ENCODE results near the gene FXYD6. TPM values are rescaled to one million over a fixed set of nuclear protein-coding genes. Genes with fewer than 3 reads are reported as not detected.

Gene FXYD6
- total RNA-seq, 1 donor from 2014 or later = 10.4 TPM

DNA sequence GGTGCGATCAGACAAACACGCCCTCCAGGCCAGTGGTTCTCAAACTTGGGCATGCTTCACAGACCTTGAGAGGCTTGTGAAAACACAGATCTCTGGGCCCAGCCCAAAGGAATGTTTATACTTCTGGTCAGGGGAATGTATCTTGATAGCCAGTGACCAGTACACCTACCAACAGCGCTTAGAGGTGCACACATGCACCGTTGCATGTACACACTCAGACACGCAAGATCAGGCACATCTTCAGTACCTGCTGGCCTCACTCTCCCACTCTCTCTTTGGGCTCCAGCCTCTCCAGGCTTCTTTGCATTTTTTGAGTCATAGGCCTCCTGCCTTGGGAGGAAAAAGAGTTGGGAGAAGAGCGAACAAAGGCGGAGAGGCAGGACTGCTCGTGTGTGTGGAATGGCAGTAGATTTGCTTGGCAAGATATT, 11.7 kb upstream of the FXYD6 start:
- DNase-seq (ENCODE audit: low spot score) (no peak), ATAC-seq (no peak)

GRCh38 chr11:117887431-117888138, 11.1 kb upstream of the FXYD6 start:
- DNase-seq (ENCODE audit: low spot score) (no peak), ATAC-seq (no peak)

DNA sequence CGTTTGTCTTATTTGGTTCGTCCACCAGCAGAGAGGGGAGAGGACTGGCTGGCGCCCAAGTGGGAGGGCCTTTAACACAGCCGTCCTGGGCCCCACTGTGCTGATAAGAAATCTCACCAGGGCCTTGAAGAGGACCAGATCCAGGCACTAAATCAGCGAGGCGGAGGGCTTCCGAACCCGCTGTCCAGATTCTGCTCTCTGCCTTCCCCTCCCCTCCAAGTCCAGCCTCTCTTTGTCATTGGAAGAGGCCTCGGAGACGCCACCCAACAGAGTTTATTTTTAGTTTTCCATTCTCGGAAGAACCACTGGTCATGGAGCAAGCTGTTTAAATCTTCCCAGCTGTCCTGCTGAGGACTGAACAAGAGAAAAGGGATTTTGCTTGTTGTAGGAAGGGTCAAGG, 9.3 kb upstream of the FXYD6 start:
- no peak for DNase-seq (ENCODE audit: low spot score)
- ATAC-seq = peak; percentile 56

DNA sequence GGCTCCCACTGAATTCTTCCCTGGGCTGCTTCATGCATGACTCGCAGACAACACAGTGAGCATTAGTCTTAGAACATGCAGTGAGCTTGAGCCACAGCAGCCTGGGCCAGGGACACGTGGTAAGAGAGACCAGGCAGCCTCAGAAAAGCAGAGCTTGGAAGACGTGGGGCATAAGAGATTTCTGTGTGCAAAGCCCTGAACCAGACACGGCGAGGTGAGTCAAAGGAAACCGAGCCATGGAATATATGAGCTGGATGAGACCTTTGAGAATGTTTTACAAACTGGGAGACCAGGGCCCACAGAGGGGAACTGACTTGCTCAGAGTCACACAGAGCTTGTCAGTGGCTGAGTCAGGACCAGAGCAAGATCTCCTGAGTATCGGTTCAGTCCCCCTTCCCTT, 8.5 kb upstream of the FXYD6 start:
- DNase-seq (ENCODE audit: low spot score) (no peak), ATAC-seq (no peak)

DNA sequence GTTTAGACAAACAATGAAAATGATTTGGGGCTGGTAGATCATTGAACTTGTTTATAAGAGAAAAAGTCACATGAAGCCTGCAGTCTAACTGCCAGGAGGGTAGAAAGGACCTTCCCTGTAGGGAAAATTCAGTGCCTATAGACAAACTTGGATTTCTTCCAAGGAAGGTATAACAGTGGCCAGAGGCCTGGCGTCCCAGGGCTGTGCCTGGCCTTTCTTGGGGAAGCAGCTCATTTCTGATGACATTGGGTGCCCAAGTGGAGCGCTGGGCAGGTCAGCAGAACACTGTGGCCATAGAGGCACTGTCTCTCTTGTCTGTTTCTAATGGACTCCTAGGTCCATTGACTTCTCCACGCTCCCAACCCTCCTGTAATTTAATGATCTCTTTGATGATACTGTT, 6.6 kb upstream of the FXYD6 start:
- DNase-seq (ENCODE audit: low spot score) (no peak), ATAC-seq (no peak)

DNA sequence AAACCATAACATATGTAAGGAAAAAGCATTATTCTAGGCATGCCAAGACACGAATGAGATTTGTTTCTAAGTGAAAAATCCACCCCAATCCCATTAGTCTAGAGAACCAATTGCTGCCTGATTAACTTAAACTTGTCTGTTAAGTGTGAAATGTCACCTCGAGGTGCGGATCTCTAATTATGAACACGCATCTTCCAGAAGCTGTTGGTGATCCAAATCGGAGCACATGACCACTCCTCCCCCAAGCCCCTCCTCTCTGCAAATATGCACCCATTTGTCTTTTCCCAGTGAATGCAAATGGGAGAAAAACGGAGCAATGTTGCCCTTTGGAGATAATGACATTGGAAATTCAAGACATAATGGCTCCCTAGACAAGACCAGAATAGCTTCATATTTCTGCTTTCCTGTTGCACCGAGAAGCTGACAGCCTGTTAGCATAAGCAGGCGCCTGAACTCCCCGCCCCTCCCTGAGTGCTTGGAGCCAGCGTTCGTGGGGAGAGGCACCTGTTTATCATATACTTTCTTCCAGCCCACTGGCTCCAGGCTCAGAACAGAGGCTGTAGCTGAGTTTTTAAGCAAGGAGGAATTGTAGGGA, 6.0 kb upstream of the FXYD6 start:
- DNase-seq (ENCODE audit: low spot score) = no peak
- no peak for ATAC-seq

DNA sequence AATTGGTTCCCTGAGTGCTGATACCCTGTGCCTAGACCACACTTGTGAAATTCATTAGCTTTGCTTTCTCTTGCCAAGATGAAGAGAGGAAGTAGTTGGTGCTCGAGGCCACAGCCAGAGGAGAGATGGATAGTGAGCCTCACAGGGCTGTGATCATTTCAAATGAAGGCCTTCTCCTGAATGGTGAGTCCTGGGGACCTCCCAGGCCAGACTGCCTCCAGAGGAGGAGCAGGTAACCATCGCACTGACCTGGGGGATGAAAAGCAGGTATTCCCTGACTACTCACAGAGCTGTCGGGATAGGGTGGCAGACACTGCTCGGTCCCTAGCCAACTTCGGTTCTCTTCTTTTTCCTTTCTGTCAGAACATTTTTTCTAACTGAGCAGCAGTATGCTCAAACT, 4.8 kb upstream of the FXYD6 start:
- DNase-seq (ENCODE audit: low spot score) (peak; percentile 15), ATAC-seq (no peak)

GRCh38 chr11:117879516-117880480, 3.3 kb upstream of the FXYD6 start:
- ATAC-seq (no peak), DNase-seq (ENCODE audit: low spot score) (peak; percentile 14)

DNA sequence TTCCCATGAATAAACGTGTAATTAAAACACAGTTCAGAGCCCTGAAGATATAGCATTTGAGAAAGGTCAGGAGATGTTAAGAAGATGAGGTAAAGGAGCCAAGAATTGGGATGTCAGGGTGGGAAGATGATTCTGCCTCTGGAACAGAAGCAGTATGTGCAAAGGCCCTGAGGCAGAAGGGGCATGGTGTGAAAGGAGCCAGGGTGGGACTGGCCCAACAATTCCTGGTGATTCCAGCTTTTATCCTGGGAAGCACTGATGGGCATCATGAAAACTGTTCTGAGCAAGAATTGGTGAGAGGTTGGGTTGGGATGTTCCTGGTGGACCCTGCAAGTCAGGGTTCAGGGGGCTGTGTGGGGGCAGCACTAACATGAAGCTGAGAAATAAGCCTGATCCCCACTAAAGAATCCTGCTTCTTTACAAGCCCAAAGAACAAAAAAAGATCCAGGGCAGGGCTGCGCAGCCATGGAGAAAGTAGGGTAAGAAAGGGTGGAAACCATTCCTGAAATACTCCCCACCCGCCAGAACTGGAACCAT, 2.5 kb upstream of the FXYD6 start:
- DNase-seq (ENCODE audit: low spot score) (peak; percentile 6), ATAC-seq (no peak)

GRCh38 chr11:117878314-117878938, 2.0 kb upstream of the FXYD6 start:
- ATAC-seq = no peak

DNA sequence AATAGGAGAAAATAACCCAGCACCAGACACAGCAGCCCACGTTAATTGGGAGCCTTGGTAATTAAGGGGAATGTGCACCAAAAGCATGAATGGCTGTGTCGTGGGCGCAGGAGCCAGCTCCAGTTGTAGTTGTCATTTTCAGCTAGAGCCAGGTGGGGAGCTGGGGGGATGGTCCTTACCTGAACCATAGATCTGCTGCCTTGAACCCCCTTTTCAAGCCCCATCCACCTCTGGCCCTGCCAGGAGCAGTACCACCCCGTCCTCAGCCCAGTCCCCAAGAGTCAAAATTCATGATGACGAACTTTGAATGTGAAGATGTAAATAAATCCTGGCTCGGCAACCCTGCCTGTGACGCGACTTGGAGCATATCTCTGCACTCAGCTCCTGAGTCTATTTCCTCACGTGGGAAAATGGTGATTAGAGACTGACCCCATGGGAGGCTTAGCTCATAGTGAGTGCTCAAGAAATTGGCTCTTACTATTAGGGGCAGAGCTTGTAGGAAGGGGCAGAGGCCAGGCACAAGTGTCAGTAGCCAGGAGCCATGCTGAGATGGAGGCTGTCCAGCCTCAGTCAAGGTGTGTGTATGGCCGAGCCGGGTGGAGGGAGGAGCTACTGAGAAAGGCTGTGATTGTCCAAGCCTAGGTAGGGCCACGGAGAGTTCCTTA, 794 bp upstream of the FXYD6 start:
- ATAC-seq = no peak
- DNase-seq (ENCODE audit: low spot score) = no peak

More at GRCh38 chr11:117878314-117878938, 2.0 kb upstream of the FXYD6 start:
- DNase-seq (ENCODE audit: low spot score) = no peak

- DNase-seq (ENCODE audit: low spot score) = no peak
- no peak for ATAC-seq
These were observed 458 bp downstream of the FXYD6 start for GRCh38 chr11:117876059-117876340.

DNA sequence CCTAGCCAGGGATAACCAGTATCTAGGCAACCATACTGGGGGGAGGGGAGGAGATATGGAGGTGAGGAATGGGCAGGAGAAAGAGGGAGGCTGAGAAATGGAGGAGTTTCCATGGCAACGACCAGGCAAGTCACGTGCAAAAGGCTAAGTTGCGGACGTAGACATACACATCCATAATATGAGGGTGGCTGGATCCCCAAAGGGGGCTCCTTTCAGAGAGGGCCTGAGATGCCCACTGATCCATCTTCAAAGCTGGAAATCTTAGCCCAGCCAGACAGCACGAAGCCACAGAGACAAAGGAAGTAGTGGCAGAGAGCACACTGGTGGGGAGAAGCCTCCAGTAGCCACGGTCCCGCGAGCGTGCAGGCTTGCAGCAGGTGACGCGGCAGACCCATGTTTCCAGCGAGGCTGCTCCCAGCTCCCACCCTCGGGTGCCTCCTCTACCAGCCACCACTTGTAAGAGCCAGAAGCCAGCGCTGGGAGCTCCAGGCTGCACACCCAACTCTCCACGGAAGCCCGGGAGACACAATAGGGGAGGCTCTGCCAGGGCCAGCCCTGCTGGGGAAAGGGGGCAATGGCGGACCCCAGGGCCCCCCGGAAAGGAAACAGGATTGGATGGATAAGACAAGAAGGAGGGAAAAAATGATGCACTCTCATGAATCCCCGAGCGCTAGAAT, 938 bp downstream of the FXYD6 start:
- DNase-seq (ENCODE audit: low spot score) (no peak), ATAC-seq (no peak)

- ATAC-seq (no peak), DNase-seq (ENCODE audit: low spot score) (no peak)
These were observed 1.5 kb downstream of the FXYD6 start for GRCh38 chr11:117874910-117875381.

- DNase-seq (ENCODE audit: low spot score) (no peak), ATAC-seq (peak; percentile 14)
These were observed 2.1 kb downstream of the FXYD6 start for GRCh38 chr11:117874253-117874909.

DNA sequence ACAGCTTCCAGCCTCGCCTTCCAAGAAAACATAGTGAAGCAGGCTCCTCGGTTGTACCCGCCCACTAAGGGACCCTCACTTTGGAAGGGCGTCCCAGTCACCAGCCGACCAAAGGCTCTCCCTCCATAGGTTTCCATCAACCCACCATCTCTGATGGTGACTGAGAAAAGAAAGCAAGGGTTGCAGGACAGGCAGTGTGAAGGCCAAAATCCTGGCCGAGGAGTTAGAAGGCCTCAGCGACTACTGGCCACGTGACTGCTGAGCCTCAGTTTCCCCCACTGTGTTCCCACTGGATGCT, 2.7 kb downstream of the FXYD6 start:
- ATAC-seq (no peak), DNase-seq (ENCODE audit: low spot score) (no peak)

GRCh38 chr11:117872975-117873827, 3.3 kb downstream of the FXYD6 start:
- DNase-seq (ENCODE audit: low spot score) = no peak
- no peak for ATAC-seq

- DNase-seq (ENCODE audit: low spot score) (no peak), ATAC-seq (no peak)
These were observed 4.0 kb downstream of the FXYD6 start for GRCh38 chr11:117872420-117872961.

Measured in left lobe of liver (tissue), 2 donors.